ENCODE results near the gene AFMID.

Gene AFMID

DNA sequence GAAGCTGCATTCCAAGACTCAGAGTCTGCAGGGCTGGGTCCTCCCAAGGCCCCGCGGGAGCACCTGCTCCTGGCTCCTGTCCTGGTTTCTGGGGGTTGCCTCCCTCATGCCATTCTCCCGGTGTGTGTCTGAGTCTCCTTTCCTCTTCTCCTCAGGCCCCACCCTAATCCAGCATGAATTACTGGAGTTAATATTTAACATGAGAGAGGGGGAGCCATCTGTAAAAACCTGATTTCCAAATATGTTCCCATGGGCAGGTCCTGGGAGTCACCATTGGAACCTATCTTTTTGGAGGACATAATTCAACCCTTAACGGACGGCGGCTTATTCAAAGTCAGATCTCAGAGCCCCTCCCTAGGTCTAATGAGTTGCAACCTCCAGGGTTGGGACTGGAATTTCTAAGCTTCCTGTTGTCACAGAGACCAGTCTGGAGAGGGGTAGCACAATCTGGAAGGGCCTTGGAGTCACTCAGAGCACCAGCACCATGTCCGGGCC, 35.6 kb upstream of the AFMID start:
- DNase-seq (ENCODE audit: extremely low read depth, insufficient read length) = no peak
- Histone ChIP-seq H3K27me3 (replicated peaks; ENCODE audit: control insufficient read depth, insufficient read depth, low read length) (no peaks in the 10 kb centered on the region), H3K4me3 (replicated peaks; ENCODE audit: low read depth, low read length) (no peak overlapping the region), H3K36me3 (ENCODE audit: control insufficient read depth, insufficient read depth, low read length) (no peaks in the 10 kb centered on the region)
- TF ChIP-seq, protein P1, sequence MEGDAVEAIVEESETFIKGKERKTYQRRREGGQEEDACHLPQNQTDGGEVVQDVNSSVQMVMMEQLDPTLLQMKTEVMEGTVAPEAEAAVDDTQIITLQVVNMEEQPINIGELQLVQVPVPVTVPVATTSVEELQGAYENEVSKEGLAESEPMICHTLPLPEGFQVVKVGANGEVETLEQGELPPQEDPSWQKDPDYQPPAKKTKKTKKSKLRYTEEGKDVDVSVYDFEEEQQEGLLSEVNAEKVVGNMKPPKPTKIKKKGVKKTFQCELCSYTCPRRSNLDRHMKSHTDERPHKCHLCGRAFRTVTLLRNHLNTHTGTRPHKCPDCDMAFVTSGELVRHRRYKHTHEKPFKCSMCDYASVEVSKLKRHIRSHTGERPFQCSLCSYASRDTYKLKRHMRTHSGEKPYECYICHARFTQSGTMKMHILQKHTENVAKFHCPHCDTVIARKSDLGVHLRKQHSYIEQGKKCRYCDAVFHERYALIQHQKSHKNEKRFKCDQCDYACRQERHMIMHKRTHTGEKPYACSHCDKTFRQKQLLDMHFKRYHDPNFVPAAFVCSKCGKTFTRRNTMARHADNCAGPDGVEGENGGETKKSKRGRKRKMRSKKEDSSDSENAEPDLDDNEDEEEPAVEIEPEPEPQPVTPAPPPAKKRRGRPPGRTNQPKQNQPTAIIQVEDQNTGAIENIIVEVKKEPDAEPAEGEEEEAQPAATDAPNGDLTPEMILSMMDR (IDR thresholded peaks at IDR 0.05; ENCODE audit: insufficient read depth, low read length, poor library complexity, severe bottlenecking) = no peak

DNA sequence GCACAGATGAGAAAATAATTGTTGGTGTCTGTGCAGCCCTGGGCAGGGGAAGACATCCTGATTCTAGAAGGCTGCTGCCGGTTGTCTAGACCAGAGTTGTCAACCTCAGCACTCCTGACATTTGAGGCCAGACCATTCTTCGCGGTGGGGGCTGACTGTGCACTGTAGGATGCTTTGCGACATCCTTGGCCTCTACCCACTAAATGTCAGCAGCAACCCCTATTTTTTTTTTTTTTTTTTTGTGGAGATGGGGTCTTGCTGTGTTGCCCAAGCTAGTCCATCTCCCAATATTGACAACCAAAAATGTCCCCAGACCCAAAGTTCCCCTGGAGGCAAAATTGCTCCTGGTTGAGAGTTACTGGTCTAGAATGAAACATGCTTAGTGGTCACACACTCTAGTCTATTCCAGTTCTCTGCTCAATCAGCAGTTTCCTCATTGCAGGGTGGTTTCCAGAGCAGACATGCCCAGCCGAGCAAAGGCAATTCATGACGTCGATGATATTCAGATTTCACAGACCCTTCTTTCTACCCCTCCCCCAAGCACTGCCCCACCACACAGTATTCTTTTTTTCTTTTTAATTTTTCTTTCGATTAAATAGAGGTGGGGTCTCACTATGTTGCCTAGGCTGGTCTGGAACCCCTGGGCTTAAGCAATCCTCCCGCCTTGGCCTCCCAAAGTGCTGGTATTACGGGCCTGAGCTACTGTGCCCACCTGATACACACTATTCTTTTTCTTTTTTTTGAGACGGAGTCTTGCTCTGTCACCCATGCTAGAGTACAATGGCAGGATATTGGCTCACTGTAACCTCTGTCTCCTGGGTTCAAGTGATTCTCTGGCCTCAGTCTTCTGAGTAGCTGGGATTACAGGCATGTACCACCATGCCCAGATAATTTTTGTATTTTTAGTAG, 32.0 kb upstream of the AFMID start:
- Histone ChIP-seq H3K27me3 (replicated peaks; ENCODE audit: control insufficient read depth, insufficient read depth, low read length) (no peaks in the 10 kb centered on the region), H3K4me3 (replicated peaks; ENCODE audit: low read depth, low read length) (no peak overlapping the region), H3K36me3 (ENCODE audit: control insufficient read depth, insufficient read depth, low read length) (no peaks in the 10 kb centered on the region)
- DNase-seq (ENCODE audit: extremely low read depth, insufficient read length) = peak; percentile 81
- TF ChIP-seq, protein P1 (IDR thresholded peaks at IDR 0.05; ENCODE audit: insufficient read depth, low read length, poor library complexity, severe bottlenecking) = no peak

DNA sequence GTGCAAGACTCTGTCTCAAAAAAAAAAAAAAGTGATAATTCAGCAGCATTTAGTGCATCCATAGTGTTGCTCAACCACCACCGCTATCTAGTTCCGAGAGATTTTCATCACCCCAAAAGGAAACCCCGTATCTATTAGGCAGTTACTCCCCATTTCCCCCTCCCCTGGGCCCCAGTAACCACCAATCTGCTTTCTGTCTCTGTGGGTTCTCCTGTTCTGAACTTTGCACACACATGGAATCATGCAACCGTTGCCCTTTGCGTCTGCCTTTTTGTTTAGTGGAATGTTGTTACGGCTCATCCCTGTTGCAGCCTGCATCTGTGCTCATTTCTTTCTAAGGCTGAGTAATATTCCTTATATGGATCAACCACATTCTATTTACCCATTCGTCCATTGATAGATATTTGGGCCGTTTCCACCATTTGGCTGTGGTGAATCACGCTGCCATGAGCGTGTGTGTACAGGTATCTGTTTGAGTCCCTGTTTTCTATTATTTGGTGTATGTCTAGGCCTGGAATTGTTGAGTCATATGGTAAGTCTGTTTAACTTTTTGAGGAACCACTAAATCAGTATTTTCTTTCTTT, 27.5 kb upstream of the AFMID start:
- Histone ChIP-seq H3K4me3 (replicated peaks; ENCODE audit: low read depth, low read length) (no peak overlapping the region; the same call in 1 of the 2 replicates), H3K27me3 (replicated peaks; ENCODE audit: control insufficient read depth, insufficient read depth, low read length) (no peaks in the 10 kb centered on the region), H3K36me3 (ENCODE audit: control insufficient read depth, insufficient read depth, low read length) (no peaks in the 10 kb centered on the region)
- DNase-seq (ENCODE audit: extremely low read depth, insufficient read length) = no peak
- TF ChIP-seq, protein P1 (IDR thresholded peaks at IDR 0.05; ENCODE audit: insufficient read depth, low read length, poor library complexity, severe bottlenecking) = no peak

DNA sequence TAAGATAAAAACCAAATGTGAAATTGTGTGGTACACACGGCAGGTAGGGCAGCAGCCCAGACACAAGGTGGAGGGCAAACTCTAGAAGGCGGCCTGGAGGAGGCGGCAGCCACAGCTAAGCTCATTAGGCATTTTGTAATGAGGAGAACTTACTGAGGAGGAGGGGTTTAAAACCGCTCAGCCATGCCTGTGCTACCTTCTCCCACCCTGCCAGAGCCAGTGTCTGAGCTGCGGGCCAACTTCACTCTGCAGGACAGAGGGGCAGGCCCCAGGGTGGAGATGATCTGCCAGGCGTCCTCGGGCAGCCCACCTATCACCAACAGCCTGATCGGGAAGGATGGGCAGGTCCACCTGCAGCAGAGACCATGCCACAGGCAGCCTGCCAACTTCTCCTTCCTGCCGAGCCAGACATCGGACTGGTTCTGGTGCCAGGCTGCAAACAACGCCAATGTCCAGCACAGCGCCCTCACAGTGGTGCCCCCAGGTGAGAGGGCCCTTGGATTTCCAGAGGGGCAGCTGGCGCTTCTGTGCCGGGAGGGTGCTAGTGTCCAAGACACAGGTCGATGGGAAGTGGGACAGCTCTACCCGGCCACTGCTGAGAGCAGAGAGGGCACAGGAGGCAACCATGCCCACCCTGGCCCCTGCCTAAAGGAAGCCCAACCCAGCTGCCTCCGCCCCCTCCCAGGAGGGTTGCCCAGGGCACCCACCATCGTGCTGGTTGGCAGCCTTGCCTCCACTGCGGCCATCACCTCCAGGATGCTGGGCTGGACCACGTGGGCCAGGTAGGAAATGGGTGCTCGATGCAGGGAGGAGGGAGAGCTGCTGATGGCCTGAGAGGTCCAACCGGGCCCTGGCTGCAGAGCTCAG, 23.0 kb upstream of the AFMID start:
- H3K36me3 ChIP-seq (ENCODE audit: control insufficient read depth, insufficient read depth, low read length) = no peaks in the 10 kb centered on the region; the same call in 1 of the 2 replicates
- no peak overlapping the region for H3K4me3 ChIP-seq (replicated peaks; ENCODE audit: low read depth, low read length)
- H3K27me3 ChIP-seq (replicated peaks; ENCODE audit: control insufficient read depth, insufficient read depth, low read length) = no peaks in the 10 kb centered on the region
- DNase-seq (ENCODE audit: extremely low read depth, insufficient read length) = no peak
- TF ChIP-seq, protein P1 (IDR thresholded peaks at IDR 0.05; ENCODE audit: insufficient read depth, low read length, poor library complexity, severe bottlenecking) = no peak

DNA sequence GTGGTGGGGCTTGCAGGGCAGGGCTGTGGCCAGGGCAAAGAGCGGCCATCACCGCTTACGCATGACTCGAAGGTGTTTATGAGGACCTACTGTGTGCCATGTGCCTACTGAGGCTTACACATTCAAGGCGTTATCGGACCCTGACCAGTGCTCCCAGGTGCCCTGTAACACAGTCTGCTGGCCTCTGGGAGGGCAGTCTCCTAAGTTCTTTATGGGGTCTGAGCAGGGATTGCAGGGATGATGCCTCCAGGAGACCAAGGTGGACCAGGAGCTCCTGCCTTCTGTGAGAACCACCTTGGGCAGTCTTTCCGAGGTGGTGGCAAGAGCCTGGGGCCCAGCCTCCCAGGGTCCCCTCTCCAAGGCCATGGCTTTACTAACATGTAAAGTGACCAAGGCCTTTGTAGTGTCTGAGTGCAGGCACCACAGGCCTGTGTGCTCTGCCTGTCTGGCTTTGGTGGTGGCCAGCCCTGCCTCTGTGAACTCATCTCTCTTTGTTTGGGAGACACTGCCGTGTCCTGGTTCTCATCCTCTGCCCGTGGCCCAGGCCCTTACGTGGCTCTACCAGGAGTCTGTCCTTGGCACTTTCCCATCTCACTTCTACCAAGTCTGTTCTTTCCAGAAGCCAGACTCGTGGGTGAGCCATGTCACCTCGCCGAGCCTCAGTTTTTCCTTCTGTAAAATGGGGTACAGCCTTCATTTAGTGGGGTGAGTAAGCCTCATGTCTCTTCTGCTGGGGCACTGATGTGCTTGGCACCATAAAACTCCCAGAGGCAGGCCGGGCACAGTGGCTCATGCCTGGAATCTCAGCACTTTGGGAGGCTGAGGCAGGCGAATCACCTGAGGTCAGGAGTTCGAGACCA, 22.2 kb upstream of the AFMID start:
- DNase-seq (ENCODE audit: extremely low read depth, insufficient read length) = no peak
- Histone ChIP-seq H3K4me3 (replicated peaks; ENCODE audit: low read depth, low read length) (no peak overlapping the region), H3K27me3 (replicated peaks; ENCODE audit: control insufficient read depth, insufficient read depth, low read length) (no peaks in the 10 kb centered on the region), H3K36me3 (ENCODE audit: control insufficient read depth, insufficient read depth, low read length) (peaks cover 5% of the 10 kb centered on the region)
- TF ChIP-seq, protein P1 (IDR thresholded peaks at IDR 0.05; ENCODE audit: insufficient read depth, low read length, poor library complexity, severe bottlenecking) = no peak

Data from GM06990 (cell line).